ENCODE data around the gene CACNA1I. TPM values are rescaled to one million over a fixed set of nuclear protein-coding genes. Genes with fewer than 3 reads are reported as not detected.

The CACNA1I gene
- polyA plus RNA-seq, 1 donor from 2014 or later = 0.04 TPM

DNA sequence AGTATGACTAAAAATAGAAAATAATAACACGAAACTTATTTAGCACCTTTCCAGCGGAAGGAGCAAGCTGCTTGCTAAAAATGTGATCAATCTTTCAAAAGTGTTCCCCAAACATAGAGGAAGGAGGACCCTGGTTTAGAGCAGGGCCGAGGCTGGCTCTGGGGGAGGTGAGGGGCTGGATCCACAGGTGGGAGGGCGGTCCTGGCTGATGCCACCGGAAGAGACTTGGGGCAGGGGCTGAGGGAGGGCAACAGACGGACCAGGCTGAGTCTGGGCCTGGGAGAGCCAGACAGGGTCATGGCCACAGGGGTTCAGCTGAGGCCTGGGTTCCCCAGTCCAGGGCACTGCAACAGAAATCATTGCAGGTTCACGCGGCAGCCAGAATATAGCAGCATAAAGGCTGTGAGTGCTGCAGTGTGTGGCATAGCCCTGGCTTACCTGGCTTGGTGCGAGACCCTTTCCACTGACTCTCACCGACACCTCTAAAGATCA is 143.3 kb downstream of the CACNA1I start:
- H3K27ac Mint-ChIP-seq = no peak overlapping the region
- H3K36me3 Mint-ChIP-seq = peaks cover under 1% of the 10 kb centered on the region
- H3K4me1 Mint-ChIP-seq = peaks cover 5 to 8% (median 7%) of the 10 kb centered on the region in 3 donors
- no peaks in the 10 kb centered on the region for H3K9me3 Mint-ChIP-seq
- H3K27me3 Mint-ChIP-seq = peaks cover 11% of the 10 kb centered on the region
- H3K4me3 Mint-ChIP-seq = peak overlapping the region in 1 of 4 donors; percentile 60

DNA sequence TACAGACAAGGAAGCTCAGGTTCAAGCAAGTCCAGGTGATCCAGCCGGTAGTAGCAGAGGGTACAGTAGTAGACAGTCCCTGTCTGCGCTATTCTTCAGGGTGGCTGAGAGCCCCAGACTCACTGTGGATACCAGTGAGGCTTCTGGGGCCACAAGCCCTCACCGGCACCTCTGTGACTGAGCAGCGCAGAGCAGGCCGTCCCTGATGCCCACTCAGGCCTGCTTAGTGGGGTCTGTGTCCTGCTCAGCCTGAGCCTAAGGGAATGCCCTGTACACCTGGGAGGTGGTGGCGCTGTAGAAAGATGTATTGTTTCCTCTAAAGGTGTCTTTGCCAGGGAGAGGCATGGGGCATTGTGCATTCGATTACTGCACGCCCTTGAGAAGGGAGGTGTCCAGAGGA is 143.8 kb downstream of the CACNA1I start:
- H3K27ac Mint-ChIP-seq = no peak overlapping the region
- H3K4me3 Mint-ChIP-seq = no peak overlapping the region
- no peaks in the 10 kb centered on the region for H3K36me3 Mint-ChIP-seq
- peaks cover 11% of the 10 kb centered on the region for H3K27me3 Mint-ChIP-seq
- peaks cover 5 to 8% (median 7%) of the 10 kb centered on the region in 3 donors for H3K4me1 Mint-ChIP-seq
- H3K9me3 Mint-ChIP-seq = no peaks in the 10 kb centered on the region

DNA sequence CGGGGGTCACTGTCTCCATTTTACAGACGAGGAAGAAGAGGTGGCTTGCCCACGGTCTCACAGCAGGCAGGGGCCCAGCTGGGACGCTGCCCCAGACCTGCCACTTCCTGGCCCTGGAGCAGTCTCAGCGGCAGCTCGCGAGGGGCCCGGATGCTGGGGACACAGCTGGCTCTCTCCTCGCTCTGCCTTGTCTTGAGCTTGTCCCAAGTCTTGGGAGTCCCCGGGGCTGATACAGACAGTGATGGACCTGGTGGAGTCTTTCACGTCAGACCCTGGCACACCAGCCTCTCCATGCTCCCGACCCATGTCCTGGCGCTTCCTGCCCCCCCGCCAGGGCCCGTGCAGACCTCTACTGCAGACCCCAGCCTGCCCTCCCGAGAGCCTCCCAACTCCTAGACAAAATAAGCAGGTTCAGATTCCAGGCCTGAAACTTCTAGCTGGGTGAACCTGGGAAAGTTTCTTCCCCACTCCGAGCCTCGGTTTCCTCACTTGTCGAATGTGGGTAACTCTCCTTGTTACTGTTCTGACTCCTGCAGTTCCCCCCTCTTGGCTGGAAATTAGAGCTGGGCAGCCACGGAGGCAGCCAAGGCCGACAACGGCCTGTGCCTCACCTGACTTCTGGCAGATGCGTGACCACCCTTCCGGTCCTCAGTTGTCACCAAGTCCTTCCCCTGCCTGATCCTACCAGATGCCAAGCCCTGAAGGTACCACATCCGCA is 145.4 kb downstream of the CACNA1I start:
- H3K4me3 Mint-ChIP-seq = peak overlapping the region in 1 of 4 donors; percentile 17
- no peaks in the 10 kb centered on the region for H3K9me3 Mint-ChIP-seq
- no peak overlapping the region for H3K27ac Mint-ChIP-seq
- H3K27me3 Mint-ChIP-seq = peaks cover 4% of the 10 kb centered on the region
- no peaks in the 10 kb centered on the region for H3K36me3 Mint-ChIP-seq
- H3K4me1 Mint-ChIP-seq = peaks cover 4 to 8% (median 5%) of the 10 kb centered on the region in 3 donors

DNA sequence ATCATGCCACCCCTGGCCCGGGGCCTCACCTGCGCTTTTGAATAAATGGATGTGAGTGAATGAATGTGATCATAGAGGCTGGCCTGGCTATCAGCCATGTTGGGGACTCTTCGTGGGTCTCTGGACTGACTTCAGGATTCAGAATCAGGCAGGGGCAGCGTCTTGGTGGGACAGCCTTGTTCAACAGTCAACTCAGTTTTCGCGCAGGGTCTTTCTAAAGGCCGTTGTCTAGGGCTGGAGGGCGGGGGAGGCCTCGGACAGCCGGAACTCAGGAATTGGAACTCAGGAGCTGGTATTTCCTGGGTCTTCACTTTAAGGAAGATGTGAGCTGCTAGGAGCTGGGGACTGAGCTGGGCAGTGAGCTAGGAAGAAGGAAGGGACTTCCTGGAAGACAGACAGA is 146.0 kb downstream of the CACNA1I start:
- H3K36me3 Mint-ChIP-seq = no peaks in the 10 kb centered on the region
- H3K27me3 Mint-ChIP-seq = peaks cover 3% of the 10 kb centered on the region
- H3K4me3 Mint-ChIP-seq = no peak overlapping the region
- H3K9me3 Mint-ChIP-seq = no peaks in the 10 kb centered on the region
- no peak overlapping the region for H3K27ac Mint-ChIP-seq
- H3K4me1 Mint-ChIP-seq = peaks cover 4 to 8% (median 5%) of the 10 kb centered on the region in 3 donors

DNA sequence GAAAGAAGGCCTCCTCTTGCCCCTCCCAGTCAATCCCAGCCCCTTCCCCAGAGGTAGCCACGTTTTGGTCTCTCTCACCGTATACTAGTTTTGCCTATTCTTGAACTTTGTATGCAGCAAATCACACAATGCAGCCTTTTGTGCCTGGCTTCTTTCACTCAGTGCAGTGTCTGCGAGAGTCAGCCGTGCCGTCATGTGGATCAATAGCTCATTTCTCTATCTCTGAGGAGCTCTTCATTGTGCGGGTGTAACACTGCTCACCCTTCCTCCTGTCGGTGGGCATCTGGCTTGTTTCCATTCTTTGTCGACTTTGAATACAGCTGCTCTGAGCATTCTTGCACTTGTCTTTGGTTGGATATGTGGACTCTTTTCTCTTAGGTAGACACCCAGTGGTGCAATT is 146.5 kb downstream of the CACNA1I start:
- H3K4me3 Mint-ChIP-seq = no peak overlapping the region

DNA sequence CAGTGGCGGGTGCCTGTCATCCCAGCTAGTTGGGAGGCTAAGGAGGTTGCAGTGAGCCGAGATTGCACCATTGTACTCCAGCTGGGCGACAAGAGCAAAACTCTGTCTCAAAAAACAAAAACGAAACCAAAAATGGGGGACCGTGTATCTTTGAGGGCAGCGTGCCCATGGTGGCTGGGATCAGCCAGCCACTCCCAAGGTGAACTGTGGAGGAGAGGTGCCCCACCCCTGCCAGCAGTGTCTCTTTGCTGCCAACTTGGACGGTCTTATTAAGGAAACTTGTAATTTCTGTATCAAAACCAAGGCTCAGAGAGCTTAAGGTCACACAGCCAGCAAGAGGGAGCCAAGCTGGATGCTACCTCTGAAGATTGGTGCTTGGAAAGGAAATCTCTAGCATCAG is 147.7 kb downstream of the CACNA1I start:
- Mint-ChIP-seq H3K4me3 (peak overlapping the region in 1 of 4 donors; percentile 4), H3K4me1 (peaks cover 0 to 4% (median 2%) of the 10 kb centered on the region in 3 donors), H3K27ac (peak overlapping the region in 1 of 3 donors; percentile 53), H3K27me3 (peaks cover 7% of the 10 kb centered on the region), H3K36me3 (no peaks in the 10 kb centered on the region), H3K9me3 (no peaks in the 10 kb centered on the region)

More for the DNA sequence above, 146.5 kb downstream of the CACNA1I start:
- Mint-ChIP-seq H3K9me3 (no peaks in the 10 kb centered on the region), H3K36me3 (no peaks in the 10 kb centered on the region), H3K27me3 (peaks cover 3% of the 10 kb centered on the region), H3K4me1 (peaks cover 4 to 8% (median 5%) of the 10 kb centered on the region in 3 donors), H3K27ac (no peak overlapping the region)

DNA sequence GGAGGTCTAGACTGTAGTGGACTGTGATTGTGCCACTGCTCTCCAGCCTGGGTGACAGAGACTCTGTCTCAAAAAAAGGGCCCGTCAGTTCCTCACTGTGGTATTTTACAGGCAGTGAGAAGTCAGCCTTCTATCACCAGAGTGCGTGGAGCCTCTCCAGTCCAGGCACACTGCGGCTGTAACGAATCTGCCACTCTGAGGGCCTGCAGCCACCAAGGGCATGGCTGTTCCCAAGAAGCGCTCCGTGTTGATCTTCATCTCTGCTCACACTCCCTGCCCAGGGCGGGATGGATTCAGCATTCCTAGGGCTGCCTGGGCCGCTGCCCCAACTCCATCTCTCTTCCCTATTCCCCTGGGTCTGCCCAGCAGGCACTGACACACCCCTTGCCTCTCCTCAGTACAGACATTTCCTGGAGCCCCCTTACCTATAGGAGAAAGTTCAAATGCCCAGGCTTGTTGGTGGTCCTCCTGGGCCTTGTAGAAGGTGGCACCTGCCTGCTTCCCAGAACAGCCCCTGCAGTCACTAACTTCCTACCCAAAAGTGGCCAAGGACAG is 148.4 kb downstream of the CACNA1I start:
- Mint-ChIP-seq H3K36me3 (no peaks in the 10 kb centered on the region), H3K27ac (no peak overlapping the region), H3K27me3 (peaks cover 7% of the 10 kb centered on the region), H3K4me1 (no peaks in the 10 kb centered on the region), H3K9me3 (no peaks in the 10 kb centered on the region), H3K4me3 (no peak overlapping the region)

DNA sequence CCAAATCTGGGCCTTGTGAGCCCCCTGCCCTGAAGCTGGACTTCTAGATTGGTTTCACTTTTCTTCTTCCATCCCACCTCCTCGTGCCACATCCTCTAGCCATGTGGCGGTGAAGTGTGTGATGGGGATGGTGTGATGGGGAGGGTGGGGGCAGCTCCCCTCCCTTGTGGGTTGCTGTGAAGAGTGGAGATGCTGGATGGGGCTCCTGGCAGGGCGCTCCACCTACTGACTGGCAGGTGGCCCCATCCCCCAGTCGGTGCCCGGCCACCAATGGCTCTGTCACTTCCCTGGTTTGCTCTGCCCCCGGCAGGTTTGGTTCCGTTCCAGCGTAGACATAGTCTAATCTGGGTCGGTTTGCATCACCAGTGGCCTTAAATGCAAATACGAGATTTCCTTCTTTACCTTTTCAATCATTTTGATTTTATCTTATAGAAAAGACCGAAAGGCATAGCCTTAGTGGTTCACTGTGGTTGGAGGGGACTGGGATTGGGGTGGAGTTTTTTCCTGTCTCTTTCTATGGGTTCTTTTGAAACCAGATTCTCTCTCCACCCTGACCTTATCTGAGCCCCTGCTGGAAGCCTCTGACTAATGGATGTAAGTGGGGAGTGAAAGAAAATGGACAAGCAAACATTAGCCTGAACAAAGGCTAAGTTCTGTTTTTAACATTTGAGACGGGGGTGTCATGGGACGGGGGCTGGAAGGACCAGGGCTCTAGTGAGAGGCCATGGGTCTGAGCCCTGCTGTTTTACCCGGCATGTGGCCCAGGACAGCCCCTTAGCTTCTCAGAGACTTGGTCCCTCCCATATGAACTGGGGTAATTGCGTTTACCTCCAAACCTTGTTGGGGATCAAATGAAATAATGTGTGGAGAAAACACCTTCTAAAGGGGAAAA is 149.3 kb downstream of the CACNA1I start:
- H3K4me3 Mint-ChIP-seq = no peak overlapping the region
- no peaks in the 10 kb centered on the region for H3K9me3 Mint-ChIP-seq
- H3K4me1 Mint-ChIP-seq = no peaks in the 10 kb centered on the region
- H3K27me3 Mint-ChIP-seq = peaks cover 7% of the 10 kb centered on the region
- H3K36me3 Mint-ChIP-seq = no peaks in the 10 kb centered on the region
- H3K27ac Mint-ChIP-seq = no peak overlapping the region

DNA sequence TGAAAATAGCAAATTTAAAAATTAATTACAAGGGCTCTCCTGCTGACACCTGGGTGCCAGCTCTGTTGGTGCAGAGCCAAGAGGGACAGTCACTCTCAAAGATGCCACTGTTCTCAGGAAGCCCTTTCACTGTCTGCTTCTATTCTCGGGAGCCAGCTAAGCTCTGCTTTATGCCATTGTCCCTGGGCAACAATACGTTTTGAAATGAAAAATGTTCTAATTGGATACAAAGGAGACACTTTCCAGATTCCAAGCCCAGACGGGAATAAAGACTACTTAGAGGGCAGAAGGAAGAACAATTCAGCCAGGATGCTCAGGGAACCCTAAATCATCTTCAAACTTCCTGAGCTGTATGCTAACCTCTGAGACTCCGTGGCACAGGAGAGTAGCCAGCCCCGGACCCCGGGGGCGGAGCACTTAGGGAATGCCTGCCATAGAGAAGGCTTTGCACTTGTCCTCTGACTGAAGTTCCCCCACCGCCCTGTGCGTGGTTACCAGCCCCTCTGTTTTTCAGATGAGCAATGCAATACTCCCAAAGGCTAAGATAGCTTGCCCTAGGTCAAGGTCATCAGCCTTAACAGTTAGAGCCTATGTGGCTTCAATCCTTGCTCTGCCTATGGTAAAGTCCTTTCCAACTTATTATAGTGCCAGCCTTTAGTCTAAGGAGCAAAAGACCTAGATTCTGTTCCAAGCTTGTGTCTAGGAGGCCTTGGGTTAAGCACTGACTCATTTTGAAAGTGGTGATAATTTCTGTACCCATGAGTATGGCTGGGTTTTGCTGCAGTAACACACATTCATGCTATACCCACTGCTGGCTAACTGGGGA is 150.9 kb downstream of the CACNA1I start:
- H3K36me3 Mint-ChIP-seq = no peaks in the 10 kb centered on the region
- no peak overlapping the region for H3K4me3 Mint-ChIP-seq
- no peaks in the 10 kb centered on the region for H3K4me1 Mint-ChIP-seq
- no peaks in the 10 kb centered on the region for H3K9me3 Mint-ChIP-seq
- peaks cover 7% of the 10 kb centered on the region for H3K27me3 Mint-ChIP-seq
- H3K27ac Mint-ChIP-seq = no peak overlapping the region

DNA sequence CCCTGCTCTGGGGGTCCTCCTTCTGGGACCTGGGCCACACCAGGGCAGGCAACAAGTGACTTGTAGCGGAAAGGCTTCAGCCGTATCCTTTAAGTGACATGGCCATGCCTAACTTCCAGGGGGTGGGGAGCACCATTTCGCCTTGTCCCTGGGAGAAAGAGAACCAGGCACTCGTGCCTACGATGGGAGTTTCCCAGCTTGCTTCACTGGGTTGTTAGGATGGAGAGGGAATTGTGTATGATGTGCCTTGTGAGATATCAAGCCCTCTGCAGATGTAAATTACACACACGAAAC is 151.4 kb downstream of the CACNA1I start:
- H3K27me3 Mint-ChIP-seq = peaks cover 8% of the 10 kb centered on the region
- H3K27ac Mint-ChIP-seq = no peak overlapping the region
- H3K9me3 Mint-ChIP-seq = no peaks in the 10 kb centered on the region
- no peaks in the 10 kb centered on the region for H3K4me1 Mint-ChIP-seq
- H3K36me3 Mint-ChIP-seq = no peaks in the 10 kb centered on the region
- H3K4me3 Mint-ChIP-seq = no peak overlapping the region

DNA sequence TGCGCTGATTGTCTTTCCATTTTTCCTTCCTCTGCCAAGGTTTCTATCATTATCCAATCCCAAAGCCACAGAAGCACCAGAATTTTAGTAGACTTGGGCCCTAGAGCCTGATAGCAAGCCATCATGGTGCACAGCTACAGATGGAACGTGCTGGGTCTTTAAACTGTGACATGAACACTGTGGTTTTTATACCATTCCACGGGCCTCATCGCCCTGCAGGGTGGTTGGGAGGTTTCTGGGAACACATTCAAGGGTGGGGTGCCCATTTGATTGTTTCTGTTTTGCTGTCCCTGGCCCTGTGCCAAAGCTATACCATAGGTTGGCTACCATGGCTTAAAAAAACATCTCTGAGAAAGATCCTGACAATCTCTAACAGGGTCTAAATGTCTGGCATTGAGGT is 151.9 kb downstream of the CACNA1I start:
- Mint-ChIP-seq H3K36me3 (no peaks in the 10 kb centered on the region), H3K4me3 (no peak overlapping the region), H3K27ac (no peak overlapping the region), H3K27me3 (peaks cover 8% of the 10 kb centered on the region), H3K9me3 (no peaks in the 10 kb centered on the region), H3K4me1 (no peaks in the 10 kb centered on the region)

DNA sequence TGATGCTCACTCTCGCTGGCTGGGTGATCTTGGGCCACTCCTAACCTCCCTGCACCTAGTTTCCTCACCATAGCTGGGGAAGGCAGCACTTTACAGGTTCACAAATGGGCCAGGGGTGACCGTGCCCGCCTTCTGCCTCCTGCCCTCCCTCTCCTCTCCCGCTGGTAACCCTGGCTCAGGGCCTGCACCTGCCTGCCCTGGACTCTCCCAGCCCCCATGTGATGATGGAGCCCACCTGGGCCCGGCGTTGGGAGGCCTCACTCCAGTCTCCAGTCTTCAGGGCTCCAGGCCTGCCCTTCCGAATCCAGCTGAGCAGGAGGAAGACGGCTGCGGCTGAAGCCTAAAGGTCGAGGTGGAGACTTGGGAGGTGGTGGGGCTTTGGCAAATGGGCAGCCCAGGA is 152.9 kb downstream of the CACNA1I start:
- Mint-ChIP-seq H3K27ac (no peak overlapping the region), H3K36me3 (no peaks in the 10 kb centered on the region), H3K4me3 (no peak overlapping the region), H3K4me1 (no peaks in the 10 kb centered on the region), H3K9me3 (no peaks in the 10 kb centered on the region), H3K27me3 (peaks cover 8% of the 10 kb centered on the region)

DNA sequence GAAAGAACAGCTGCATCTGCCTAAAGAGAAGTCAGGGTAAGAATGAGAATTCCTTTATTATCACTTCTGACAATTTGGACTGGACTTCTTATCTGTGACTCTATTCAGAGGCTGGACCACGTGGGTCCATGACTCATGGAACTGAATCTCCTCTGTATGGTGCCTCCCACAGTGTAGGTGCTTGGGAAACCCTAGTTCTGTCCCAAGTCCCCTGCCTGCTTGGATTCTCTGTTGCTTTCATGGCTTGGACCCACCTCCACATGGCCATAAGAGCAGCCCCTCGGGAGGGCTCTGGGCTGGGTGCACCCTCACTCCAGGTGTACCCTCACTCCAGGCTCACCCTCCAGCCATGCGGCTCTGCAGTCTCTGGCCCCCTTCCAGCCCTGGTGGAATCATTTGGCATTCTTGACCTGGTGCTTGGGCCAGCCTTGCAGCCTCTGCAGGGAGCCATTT is 153.4 kb downstream of the CACNA1I start:
- Mint-ChIP-seq H3K27me3 (peaks cover 8% of the 10 kb centered on the region), H3K36me3 (no peaks in the 10 kb centered on the region), H3K27ac (no peak overlapping the region), H3K4me1 (no peaks in the 10 kb centered on the region), H3K9me3 (no peaks in the 10 kb centered on the region), H3K4me3 (no peak overlapping the region)

DNA sequence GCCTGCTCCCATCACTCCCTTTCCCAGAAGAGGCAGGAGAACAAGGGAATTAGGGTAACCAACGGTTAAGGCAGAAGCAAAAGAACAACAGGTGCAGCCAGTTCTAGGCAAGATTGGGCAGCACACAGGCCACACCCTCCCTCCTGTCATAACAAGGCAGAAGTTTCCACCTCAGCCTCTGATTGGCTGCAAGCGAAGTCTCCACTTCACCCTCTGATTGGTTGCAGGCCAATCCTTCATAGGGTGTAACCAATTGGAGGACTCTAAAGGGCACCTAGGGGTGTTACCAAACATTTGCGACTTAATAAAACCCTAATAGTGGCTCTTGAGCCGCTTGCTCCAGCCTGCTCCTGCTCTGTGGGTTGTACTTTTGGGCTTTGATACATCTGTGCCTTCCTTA is 153.8 kb downstream of the CACNA1I start:
- Mint-ChIP-seq H3K36me3 (no peaks in the 10 kb centered on the region), H3K9me3 (no peaks in the 10 kb centered on the region), H3K4me1 (no peaks in the 10 kb centered on the region), H3K27me3 (peaks cover 8% of the 10 kb centered on the region), H3K27ac (no peak overlapping the region), H3K4me3 (no peak overlapping the region)

DNA sequence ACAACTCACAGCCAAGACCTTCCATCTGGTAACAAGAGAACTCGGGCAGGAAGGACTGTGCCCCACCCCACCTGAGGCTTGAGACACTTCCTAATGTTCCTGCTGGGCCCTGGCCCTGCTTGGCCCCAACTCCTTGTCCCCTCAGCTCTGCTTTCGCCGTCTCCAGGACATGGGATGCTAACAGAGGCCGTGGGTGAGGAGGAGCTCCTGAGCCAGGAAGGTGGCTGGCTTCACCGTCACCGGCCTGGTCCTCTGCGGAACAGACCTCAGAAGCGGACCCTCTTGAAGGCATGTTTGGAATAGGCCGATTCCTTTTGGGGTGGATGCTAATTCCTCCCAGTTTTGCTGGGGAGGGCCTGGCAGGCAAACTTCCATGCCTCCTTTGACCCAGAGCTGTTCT is 154.3 kb downstream of the CACNA1I start:
- Mint-ChIP-seq H3K27ac (no peak overlapping the region), H3K36me3 (no peaks in the 10 kb centered on the region), H3K4me3 (no peak overlapping the region), H3K4me1 (no peaks in the 10 kb centered on the region), H3K9me3 (no peaks in the 10 kb centered on the region), H3K27me3 (peaks cover 8% of the 10 kb centered on the region)
